Measurements from ENCODE around the gene ASB4. TPM values are rescaled to one million over a fixed set of nuclear protein-coding genes. Genes with fewer than 3 reads are reported as not detected.

ASB4 gene
- total RNA-seq, 1 donor from 2014 or later: 0.31 TPM

DNA sequence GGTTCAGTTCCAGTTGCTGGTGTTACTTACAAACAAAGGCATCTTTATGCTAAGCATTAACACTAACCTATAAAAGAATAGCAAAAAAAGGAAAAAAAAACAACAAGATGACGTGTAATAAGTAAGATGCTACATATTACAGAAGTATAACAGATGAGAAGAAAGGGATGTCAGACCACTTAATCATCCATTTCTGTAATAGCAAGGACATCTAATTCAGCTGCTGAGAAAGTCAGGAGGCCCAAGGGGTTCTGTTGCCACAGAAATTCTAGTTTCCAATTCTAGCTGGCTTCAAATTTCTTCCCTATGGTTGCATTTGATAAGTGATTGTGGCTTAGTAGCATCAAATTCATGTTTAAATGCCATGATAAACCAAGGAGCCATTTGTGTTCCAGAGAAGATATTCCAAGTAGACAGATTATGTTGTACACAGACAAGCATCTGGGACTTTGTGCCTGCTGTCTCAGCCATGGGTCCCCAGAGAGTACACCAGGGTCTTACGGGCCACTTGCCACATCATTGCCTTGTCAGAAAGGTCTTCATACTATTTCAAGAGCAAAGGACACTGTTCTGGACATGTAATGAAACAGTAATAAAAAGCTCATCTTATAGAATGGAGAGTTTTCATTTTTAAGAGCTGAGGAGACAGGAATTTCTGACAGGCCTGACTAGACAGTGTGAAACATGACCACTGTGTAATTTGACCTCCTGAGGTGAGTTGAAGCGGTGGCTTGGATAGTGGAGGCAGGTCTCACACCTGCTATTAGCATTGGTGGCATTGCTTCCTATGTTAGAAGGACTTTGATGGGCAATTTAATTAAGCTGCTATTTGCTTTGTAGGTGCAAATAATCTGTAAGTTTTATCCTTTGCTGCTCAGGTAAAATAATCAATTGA lies 4.2 kb upstream of the ASB4 start:
- Mint-ChIP-seq H3K27ac (no peak overlapping the region), H3K27me3 (no peaks in the 10 kb centered on the region), H3K36me3 (no peaks in the 10 kb centered on the region), H3K4me3 (no peak overlapping the region), H3K4me1 (ENCODE audit: unreplicated experiment) (peaks cover 28% of the 10 kb centered on the region), H3K9me3 (no peaks in the 10 kb centered on the region)
- TF ChIP-seq, protein P1, sequence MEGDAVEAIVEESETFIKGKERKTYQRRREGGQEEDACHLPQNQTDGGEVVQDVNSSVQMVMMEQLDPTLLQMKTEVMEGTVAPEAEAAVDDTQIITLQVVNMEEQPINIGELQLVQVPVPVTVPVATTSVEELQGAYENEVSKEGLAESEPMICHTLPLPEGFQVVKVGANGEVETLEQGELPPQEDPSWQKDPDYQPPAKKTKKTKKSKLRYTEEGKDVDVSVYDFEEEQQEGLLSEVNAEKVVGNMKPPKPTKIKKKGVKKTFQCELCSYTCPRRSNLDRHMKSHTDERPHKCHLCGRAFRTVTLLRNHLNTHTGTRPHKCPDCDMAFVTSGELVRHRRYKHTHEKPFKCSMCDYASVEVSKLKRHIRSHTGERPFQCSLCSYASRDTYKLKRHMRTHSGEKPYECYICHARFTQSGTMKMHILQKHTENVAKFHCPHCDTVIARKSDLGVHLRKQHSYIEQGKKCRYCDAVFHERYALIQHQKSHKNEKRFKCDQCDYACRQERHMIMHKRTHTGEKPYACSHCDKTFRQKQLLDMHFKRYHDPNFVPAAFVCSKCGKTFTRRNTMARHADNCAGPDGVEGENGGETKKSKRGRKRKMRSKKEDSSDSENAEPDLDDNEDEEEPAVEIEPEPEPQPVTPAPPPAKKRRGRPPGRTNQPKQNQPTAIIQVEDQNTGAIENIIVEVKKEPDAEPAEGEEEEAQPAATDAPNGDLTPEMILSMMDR (conservative IDR thresholded peaks at IDR 0.05): no peak
- DNase-seq (ENCODE audit: extremely low spot score, unreplicated experiment): no peak

DNA sequence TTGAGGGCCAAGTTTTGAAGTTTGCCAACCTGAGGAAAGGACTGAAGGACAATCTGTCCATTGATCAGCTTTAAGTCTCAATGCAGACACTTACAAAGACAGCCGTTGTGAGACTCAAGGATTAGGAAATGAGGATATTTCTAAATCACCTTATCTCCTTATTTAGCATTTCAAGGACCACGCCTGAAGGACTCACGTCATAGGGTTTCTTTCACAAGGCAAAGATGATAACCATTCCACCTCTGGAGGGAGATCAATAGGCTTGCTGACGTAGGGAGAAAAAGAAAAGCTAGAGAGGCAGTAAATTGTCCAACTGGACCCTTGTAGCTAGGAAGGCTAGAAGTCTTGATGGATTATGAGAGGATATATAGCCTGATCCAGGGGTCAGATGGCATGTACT lies 3.3 kb upstream of the ASB4 start:
- TF ChIP-seq, protein P1 (conservative IDR thresholded peaks at IDR 0.05): no peak
- no peaks in the 10 kb centered on the region for H3K27me3 Mint-ChIP-seq
- H3K36me3 Mint-ChIP-seq: no peaks in the 10 kb centered on the region
- peaks cover 20% of the 10 kb centered on the region for H3K4me1 Mint-ChIP-seq (ENCODE audit: unreplicated experiment)
- no peak for DNase-seq (ENCODE audit: extremely low spot score, unreplicated experiment)
- H3K9me3 Mint-ChIP-seq: no peaks in the 10 kb centered on the region
- no peak overlapping the region for H3K27ac Mint-ChIP-seq
- H3K4me3 Mint-ChIP-seq: no peak overlapping the region

DNA sequence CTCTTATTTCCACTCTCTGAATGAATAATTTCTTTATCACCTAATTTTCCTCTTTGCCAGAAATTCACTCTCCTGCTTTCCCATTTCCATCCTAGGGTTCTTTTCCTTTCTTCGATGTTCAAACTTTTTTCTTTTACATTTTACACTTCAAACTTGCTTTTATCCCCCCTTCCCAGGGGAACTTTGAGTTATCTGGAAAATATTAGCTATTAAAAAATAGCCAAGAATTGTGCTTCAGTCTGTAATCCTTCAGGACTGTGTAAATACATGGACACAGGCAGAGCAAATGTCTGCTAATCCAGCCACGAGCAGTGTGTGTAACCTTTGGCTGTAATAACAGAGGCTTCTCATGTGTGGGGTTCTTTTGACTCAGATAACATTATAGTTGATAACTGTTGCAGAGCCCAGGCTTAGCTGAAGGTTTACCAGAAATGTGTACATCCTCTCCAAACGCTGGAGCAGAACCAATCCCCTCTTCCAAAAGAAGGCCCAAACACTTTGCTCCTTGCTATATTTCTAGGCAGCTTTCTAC lies 4.6 kb downstream of the ASB4 start:
- H3K36me3 Mint-ChIP-seq: no peaks in the 10 kb centered on the region
- no peak overlapping the region for H3K27ac Mint-ChIP-seq
- peaks cover 32% of the 10 kb centered on the region for H3K4me1 Mint-ChIP-seq (ENCODE audit: unreplicated experiment)
- no peaks in the 10 kb centered on the region for H3K27me3 Mint-ChIP-seq
- no peak for DNase-seq (ENCODE audit: extremely low spot score, unreplicated experiment)
- H3K4me3 Mint-ChIP-seq: peak overlapping the region; percentile 32
- no peaks in the 10 kb centered on the region for H3K9me3 Mint-ChIP-seq
- TF ChIP-seq, protein P1 (conservative IDR thresholded peaks at IDR 0.05): no peak

DNA sequence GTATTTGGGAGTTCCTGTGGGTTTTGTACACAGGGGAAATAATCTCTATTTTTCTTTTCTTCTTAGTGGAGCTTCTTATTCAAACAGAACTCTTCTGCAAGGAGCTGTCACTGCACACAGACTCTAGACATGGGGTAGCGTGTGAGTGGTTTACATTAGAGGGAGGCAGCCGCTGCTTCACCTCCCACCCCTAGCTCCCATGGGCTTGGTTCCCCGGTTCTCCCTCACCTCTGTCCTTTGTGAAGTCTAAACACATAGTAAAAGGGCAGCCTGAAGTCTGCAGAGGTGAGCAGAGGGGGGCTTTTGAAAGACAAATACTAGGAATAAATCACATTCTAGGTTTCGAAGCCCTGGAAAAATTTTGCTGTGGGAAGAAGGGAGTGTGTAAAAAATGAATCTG lies 5.5 kb downstream of the ASB4 start:
- Mint-ChIP-seq H3K27ac (peak overlapping the region; percentile 91), H3K27me3 (peaks cover 3% of the 10 kb centered on the region), H3K9me3 (no peaks in the 10 kb centered on the region), H3K4me3 (peak overlapping the region; percentile 53), H3K36me3 (no peaks in the 10 kb centered on the region), H3K4me1 (ENCODE audit: unreplicated experiment) (peaks cover 33% of the 10 kb centered on the region)
- DNase-seq (ENCODE audit: extremely low spot score, unreplicated experiment): no peak
- TF ChIP-seq, protein P1 (conservative IDR thresholded peaks at IDR 0.05): no peak

DNA sequence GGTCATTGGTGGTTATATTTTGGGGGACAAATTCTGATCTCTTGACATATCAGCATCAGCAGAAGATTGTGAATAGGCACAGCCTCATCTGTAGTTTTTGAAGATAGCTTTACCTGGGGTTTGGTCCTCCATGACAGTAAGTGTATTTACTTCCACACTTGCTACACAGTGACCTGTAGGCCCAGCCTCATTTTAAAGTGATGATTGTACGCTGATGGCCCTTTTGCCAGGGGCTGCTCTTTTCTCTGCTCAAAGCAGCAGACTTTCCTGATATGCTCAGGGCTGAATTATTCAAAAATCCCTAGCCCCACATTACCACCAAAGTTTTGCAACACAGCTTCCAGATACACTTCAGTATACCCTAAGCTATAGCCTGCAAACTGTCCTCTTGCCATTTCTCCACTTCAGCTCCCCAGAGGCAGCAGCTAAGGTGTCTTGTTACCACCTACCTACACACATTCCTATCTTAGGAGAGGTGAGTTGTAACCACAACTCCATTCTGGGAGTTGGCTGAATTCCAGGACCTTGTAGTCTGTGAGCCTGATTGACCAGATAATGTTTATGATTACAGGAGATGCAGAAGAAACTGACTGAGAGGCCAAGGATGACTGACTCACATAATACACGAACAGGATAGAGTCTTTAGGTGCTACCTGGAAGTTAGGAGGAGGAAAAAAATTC lies 6.0 kb downstream of the ASB4 start:
- Mint-ChIP-seq H3K36me3 (no peaks in the 10 kb centered on the region), H3K4me1 (ENCODE audit: unreplicated experiment) (peaks cover 33% of the 10 kb centered on the region), H3K27ac (peak overlapping the region; percentile 91), H3K27me3 (peaks cover 3% of the 10 kb centered on the region), H3K4me3 (peak overlapping the region; percentile 53), H3K9me3 (no peaks in the 10 kb centered on the region)
- DNase-seq (ENCODE audit: extremely low spot score, unreplicated experiment): no peak
- TF ChIP-seq, protein P1 (conservative IDR thresholded peaks at IDR 0.05): no peak
